Esophagus squamous epithelium (tissue), 4 donors: ENCODE data around the gene NLGN1.

Source experiments
- CTCF ChIP-seq, 6 experiments: fragments of 450-650 bp in 4 of 6; fragments of 200-600 bp in 2 of 6; sonication (generic) in 2 of 6; IDR thresholded peaks; one replicate each; pipeline ENCODE4 v1.5.1; 2016 to 2019; ENCODE audit warnings: antibody characterized with exemption in 6 of 6, mild to moderate bottlenecking in 4 of 6, moderate library complexity in 4 of 6
- POLR2A ChIP-seq, 4 donors: fragments of 450-650 bp; IDR thresholded peaks; one replicate each; pipeline ENCODE4 v1.6.1; 2017; ENCODE audit warnings: antibody characterized with exemption in 4 of 4, mild to moderate bottlenecking in 4 of 4, moderate library complexity in 3 of 4

DNA sequence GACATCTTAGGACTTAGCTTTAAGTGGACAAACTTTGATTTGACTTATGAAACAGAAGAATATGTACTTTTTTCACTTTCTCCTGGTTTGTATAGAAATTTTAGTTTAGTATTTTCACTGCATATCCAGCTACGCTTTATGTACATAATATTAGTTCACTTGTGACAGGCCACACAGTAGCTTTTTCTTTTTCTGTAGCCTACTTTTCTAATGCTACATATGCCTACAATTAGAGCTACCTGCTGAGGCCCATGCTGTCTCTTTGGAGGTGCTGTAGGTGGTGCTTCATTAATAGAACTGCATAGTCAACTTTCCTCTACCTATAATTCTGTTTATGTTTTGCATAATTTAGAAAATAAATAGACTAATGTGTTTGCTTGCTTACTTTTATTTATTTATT, 191.6 kb downstream of the NLGN1 start:
- TF ChIP-seq CTCF (IDR thresholded peaks at IDR 0.05) (no peak), POLR2A (IDR thresholded peaks at IDR 0.05) (no peak)
